Natural killer cell (primary cell): ENCODE measurements around the gene TNIK. TPM values are rescaled to one million over a fixed set of nuclear protein-coding genes. Genes with fewer than 3 reads are reported as not detected.

Experiments used
- ATAC-seq, 3 donors: fragments of 150-1000 bp in 2 of 3; fragments of 200-7000 bp in 1 of 3; cut with Tn5 transposase; 1 replicate in 1 of 3; 2 replicates in 2 of 3; pipeline ENCODE4 v1.10.0; 2021; ENCODE audit warnings: mild to moderate bottlenecking in 2 of 3, moderate library complexity in 2 of 3
- DNase-seq, 2 donors: peaks; one replicate each; pipeline versions ENCODE4 v3.0.0 to v3.0.0-alpha.2; 2013 to 2021; ENCODE audit warnings: mixed read lengths in 1 of 2
- H3K27ac ChIP-seq: one replicate; pipeline ENCODE4 v1.5.1; 2013; ENCODE audit warnings: mild to moderate bottlenecking, low read length
- H3K27me3 ChIP-seq: one replicate; pipeline ENCODE4 v1.6.1; 2013; ENCODE audit warnings: low read length; ENCODE audit not compliant: control insufficient read depth, insufficient read depth
- H3K36me3 ChIP-seq: one replicate; pipeline ENCODE4 v1.6.1; 2013; ENCODE audit warnings: low read length; ENCODE audit not compliant: control insufficient read depth, insufficient read depth
- H3K4me1 ChIP-seq: one replicate; pipeline ENCODE4 v1.6.1; 2013; ENCODE audit warnings: low read length; ENCODE audit not compliant: control insufficient read depth, insufficient read depth
- H3K4me3 ChIP-seq: one replicate; pipeline ENCODE4 v1.5.1; 2013; ENCODE audit warnings: low read length
- H3K9me3 ChIP-seq: one replicate; pipeline ENCODE4 v1.6.1; 2013; ENCODE audit warnings: low read length; ENCODE audit not compliant: control insufficient read depth, insufficient read depth
- H3K27ac Mint-ChIP-seq, 2 donors: one replicate each; pipeline ENCODE4 v1.8.0; 2022; ENCODE audit warnings: mild to moderate bottlenecking in 2 of 2, mixed read lengths in 2 of 2, moderate library complexity in 1 of 2
- H3K27me3 Mint-ChIP-seq, 2 donors: one replicate each; pipeline ENCODE4 v1.8.0; 2022; ENCODE audit warnings: low read depth in 2 of 2, mixed read lengths in 2 of 2
- H3K36me3 Mint-ChIP-seq: one replicate; pipeline ENCODE4 v1.8.0; 2022; ENCODE audit warnings: mixed read lengths
- H3K4me1 Mint-ChIP-seq, 2 donors: one replicate each; pipeline ENCODE4 v1.8.0; 2022; ENCODE audit warnings: mixed read lengths in 2 of 2
- H3K4me3 Mint-ChIP-seq: one replicate; pipeline ENCODE4 v1.8.0; 2022; ENCODE audit warnings: mild to moderate bottlenecking, moderate library complexity, mixed read lengths
- H3K9me3 Mint-ChIP-seq, 2 donors: one replicate each; pipeline ENCODE4 v1.8.0; 2022; ENCODE audit warnings: mixed read lengths in 2 of 2
- CTCF ChIP-seq: fragments of 200-600 bp; IDR thresholded peaks from one replicate; pipeline ENCODE4 v1.8.0; 2022; ENCODE audit warnings: antibody characterized with exemption
- WGBS: methylation state at CpG from one replicate; pipeline ENCODE4 v1.1.7; 2013; ENCODE audit warnings: missing lambda C conversion rate; ENCODE audit not compliant: insufficient coverage; 5-methylcytosine and 5-hydroxymethylcytosine counted together
- intact Hi-C: fragments of 100-400 bp; cut with micrococcal nuclease; formaldehyde crosslinking; loops from one replicate; pipeline ENCODE4 v1.14.2; 2022
- total RNA-seq, 4 donors: library from RNA; stranded (reverse); fragments of 120-200 nt in 1 of 4; gene quantifications; one replicate each; pipeline versions ENCODE4 v1.2.3 to v1.2.4, GENCODE V29; 2013 to 2022

Gene TNIK
- total RNA-seq = 100 to 1,000 TPM in 2 of 3 donors, 10 to 100 TPM in 1; 93.7 to 122 (median 119) TPM
- total RNA-seq (2013) = 51.1 TPM

DNA sequence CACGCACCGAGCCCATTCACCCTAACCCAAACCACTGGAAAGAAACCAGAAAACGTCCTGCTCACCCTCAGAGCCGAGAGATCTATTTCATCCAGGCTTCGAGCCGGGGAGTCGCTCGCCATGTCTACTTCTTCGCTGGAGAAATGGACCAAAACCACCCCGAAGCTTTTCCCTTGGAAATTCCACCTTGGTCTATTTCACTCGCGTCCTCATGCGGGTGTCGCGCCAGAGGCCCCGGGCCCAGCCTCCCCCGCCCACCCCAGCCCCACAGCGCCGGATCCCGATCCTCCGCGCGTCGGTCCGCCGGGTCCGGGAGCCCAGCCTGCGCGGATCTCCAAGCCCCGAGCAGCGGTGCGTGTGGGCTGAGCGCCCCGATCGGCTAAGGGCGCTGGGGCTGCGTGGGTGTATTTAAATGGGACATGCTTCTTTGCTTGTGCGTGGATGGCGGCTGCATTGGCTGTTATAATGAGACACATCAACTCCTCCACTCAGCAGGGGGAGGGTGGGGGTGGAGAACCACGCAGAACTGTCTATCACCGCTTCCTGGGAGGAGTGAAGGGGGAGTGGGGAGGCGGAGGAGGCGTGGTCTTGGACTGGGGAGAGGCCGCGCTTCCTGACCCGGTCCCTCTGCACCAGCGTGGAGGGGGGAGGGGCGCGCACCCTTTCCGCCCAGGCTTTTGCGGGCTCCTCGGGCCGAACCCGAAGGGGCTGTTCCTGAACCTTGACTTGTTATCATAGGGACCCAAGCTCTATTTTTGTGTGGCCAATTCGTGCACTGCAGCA is at the start of gene TNIK:
Gene TNIK (minus strand): TSS at position 464 of the 783 bp plus-strand sequence. CDS start 342 bp downstream, at position 122.
- Histone ChIP-seq H3K4me1 (peaks cover 35% of the 10 kb centered on the region), H3K27me3 (no peaks in the 10 kb centered on the region), H3K27ac (peak within 1 kb of the TSS; percentile 62), H3K4me3 (peak within 1 kb of the TSS; percentile 93), H3K36me3 (no peaks in the 10 kb centered on the region), H3K9me3 (no peaks in the 10 kb centered on the region)
- Mint-ChIP-seq H3K9me3 (no peaks in the 10 kb centered on the region), H3K36me3 (no peaks in the 10 kb centered on the region), H3K4me1 (peaks cover 19 to 64% of the 10 kb centered on the region in 2 donors), H3K27ac (peak within 1 kb of the TSS in 1 of 2 donors; percentile 97), H3K4me3 (peak within 1 kb of the TSS; percentile 93), H3K27me3 (no peaks in the 10 kb centered on the region)
- DNase-seq (peak; percentile 84 to 97), ATAC-seq (peak; percentile 85 to 94 (median 87))
- intact Hi-C loops = loop anchor here (5.0 to 10.0 kb wide), 3 partner anchors 275 to 553 kb away; partner anchors contain the start of genes EIF5A2 and PLD1
- peak; percentile 37 for TF ChIP-seq CTCF
- WGBS = under 1% methylated on average over 55 of the region's 55 CpGs

GRCh38 chr3:171508676-171509075 is 48.5 kb upstream of the TNIK start:
- Mint-ChIP-seq H3K36me3 (no peaks in the 10 kb centered on the region), H3K27me3 (peaks cover 0 to 4% of the 10 kb centered on the region in 2 donors), H3K27ac (no peak overlapping the region), H3K4me3 (no peak overlapping the region), H3K9me3 (no peaks in the 10 kb centered on the region), H3K4me1 (no peaks in the 10 kb centered on the region)
- Histone ChIP-seq H3K4me3 (no peak overlapping the region), H3K27me3 (no peaks in the 10 kb centered on the region), H3K4me1 (no peaks in the 10 kb centered on the region), H3K9me3 (no peaks in the 10 kb centered on the region), H3K36me3 (no peaks in the 10 kb centered on the region), H3K27ac (no peak overlapping the region)
- ATAC-seq (no peak), DNase-seq (no peak)
- 94% methylated on average over 2 of the region's 2 CpGs for WGBS
- intact Hi-C loops = no loop called here
- TF ChIP-seq CTCF = no peak

- H3K27ac Mint-ChIP-seq = no peak overlapping the region
- no peak for ATAC-seq
- no peak for DNase-seq
- intact Hi-C loops = no loop called here
- no peaks in the 10 kb centered on the region for H3K4me1 Mint-ChIP-seq
- no peaks in the 10 kb centered on the region for H3K36me3 ChIP-seq
- no peak for TF ChIP-seq CTCF
- no peaks in the 10 kb centered on the region for H3K9me3 Mint-ChIP-seq
- H3K4me1 ChIP-seq = no peaks in the 10 kb centered on the region
- H3K4me3 Mint-ChIP-seq = no peak overlapping the region
- WGBS = 83% methylated on average over 3 of the region's 3 CpGs
- H3K4me3 ChIP-seq = no peak overlapping the region
- no peaks in the 10 kb centered on the region for H3K9me3 ChIP-seq
- no peaks in the 10 kb centered on the region for H3K36me3 Mint-ChIP-seq
- H3K27me3 ChIP-seq = no peaks in the 10 kb centered on the region
- H3K27ac ChIP-seq = no peak overlapping the region
- peaks cover 0 to 4% of the 10 kb centered on the region in 2 donors for H3K27me3 Mint-ChIP-seq
Observed at GRCh38 chr3:171508206-171508605, 48.0 kb upstream of the TNIK start.
